ENCODE results near the gene PLET1. TPM values are rescaled to one million over a fixed set of nuclear protein-coding genes. Genes with fewer than 3 reads are reported as not detected.

The PLET1 gene
- total and polyA plus RNA-seq, 2 of the 8 experiments (the other 6 are each of a cell fraction or from before 2014, with no cell fraction given), result not detected

Small RNA genes within 50 kb of the gene (small RNA-seq; reads per million reads assigned to genes)
- not detected for gene MRPS36P4 (ENCODE audit: insufficient read depth)

Other genes starting within 250 kb of the PLET1 start
- gene DLAT, start 235.5 kb downstream of the PLET1 start, total RNA-seq (2021; fragmentation: NEBNext Ultra II Directional; extraction: Animal tissue kit (Norgen Biotek cat#: 25700)), result 61.2 and 66.2 TPM in 2 replicates
- 17.3 and 23.1 TPM in 2 replicates for gene DLAT, start 235.5 kb downstream of the PLET1 start, polyA plus RNA-seq (2011; rRNA removed)
- 0.73 and 0.86 TPM in 2 replicates for gene PIH1D2, start 186.8 kb downstream of the PLET1 start, total RNA-seq (2021; fragmentation: NEBNext Ultra II Directional; extraction: Animal tissue kit (Norgen Biotek cat#: 25700))
- gene PIH1D2, start 186.8 kb downstream of the PLET1 start, polyA plus RNA-seq (2011; rRNA removed), result 0.53 TPM in 2 replicates
- gene NKAPD1, start 186.6 kb downstream of the PLET1 start, total RNA-seq (2021; fragmentation: NEBNext Ultra II Directional; extraction: Animal tissue kit (Norgen Biotek cat#: 25700)), result 16.7 and 20.4 TPM in 2 replicates
- 3.6 and 6.7 TPM in 2 replicates for gene NKAPD1, start 186.6 kb downstream of the PLET1 start, polyA plus RNA-seq (2011; rRNA removed)
- gene TIMM8B, start 174.1 kb downstream of the PLET1 start, total RNA-seq (2021; fragmentation: NEBNext Ultra II Directional; extraction: Animal tissue kit (Norgen Biotek cat#: 25700)), result 86.1 and 93.7 TPM in 2 replicates
- gene TIMM8B, start 174.1 kb downstream of the PLET1 start, polyA plus RNA-seq (2011; rRNA removed), result 138 and 143 TPM in 2 replicates
- gene SDHD, start 174.0 kb downstream of the PLET1 start, total RNA-seq (2021; fragmentation: NEBNext Ultra II Directional; extraction: Animal tissue kit (Norgen Biotek cat#: 25700)), result 90.3 and 96.0 TPM in 2 replicates
- 181 and 199 TPM in 2 replicates for gene SDHD, start 174.0 kb downstream of the PLET1 start, polyA plus RNA-seq (2011; rRNA removed)
- gene IL18, start 96.8 kb downstream of the PLET1 start, total RNA-seq (2021; fragmentation: NEBNext Ultra II Directional; extraction: Animal tissue kit (Norgen Biotek cat#: 25700)), result 0.84 and 1.1 TPM in 2 replicates
- gene IL18, start 96.8 kb downstream of the PLET1 start, polyA plus RNA-seq (2011; rRNA removed), result 0.13 and 0.29 TPM in 2 replicates
- gene TEX12, start 93.5 kb downstream of the PLET1 start, total RNA-seq (2021; fragmentation: NEBNext Ultra II Directional; extraction: Animal tissue kit (Norgen Biotek cat#: 25700)), result not detected in 2 replicates
- not detected in 2 replicates for gene TEX12, start 93.5 kb downstream of the PLET1 start, polyA plus RNA-seq (2011; rRNA removed)
- gene BCO2, start 85.3 kb downstream of the PLET1 start, total RNA-seq (2021; fragmentation: NEBNext Ultra II Directional; extraction: Animal tissue kit (Norgen Biotek cat#: 25700)), result 0.63 and 0.82 TPM in 2 replicates
- gene BCO2, start 85.3 kb downstream of the PLET1 start, polyA plus RNA-seq (2011; rRNA removed), result 0.05 and 0.42 TPM in 2 replicates
- gene PTS, start 34.4 kb downstream of the PLET1 start, total RNA-seq (2021; fragmentation: NEBNext Ultra II Directional; extraction: Animal tissue kit (Norgen Biotek cat#: 25700)), result 25.5 and 25.9 TPM in 2 replicates
- 11.6 and 18.3 TPM in 2 replicates for gene PTS, start 34.4 kb downstream of the PLET1 start, polyA plus RNA-seq (2011; rRNA removed)